ENCODE measurements around the gene ZP3.

- TF ChIP-seq, protein P1, sequence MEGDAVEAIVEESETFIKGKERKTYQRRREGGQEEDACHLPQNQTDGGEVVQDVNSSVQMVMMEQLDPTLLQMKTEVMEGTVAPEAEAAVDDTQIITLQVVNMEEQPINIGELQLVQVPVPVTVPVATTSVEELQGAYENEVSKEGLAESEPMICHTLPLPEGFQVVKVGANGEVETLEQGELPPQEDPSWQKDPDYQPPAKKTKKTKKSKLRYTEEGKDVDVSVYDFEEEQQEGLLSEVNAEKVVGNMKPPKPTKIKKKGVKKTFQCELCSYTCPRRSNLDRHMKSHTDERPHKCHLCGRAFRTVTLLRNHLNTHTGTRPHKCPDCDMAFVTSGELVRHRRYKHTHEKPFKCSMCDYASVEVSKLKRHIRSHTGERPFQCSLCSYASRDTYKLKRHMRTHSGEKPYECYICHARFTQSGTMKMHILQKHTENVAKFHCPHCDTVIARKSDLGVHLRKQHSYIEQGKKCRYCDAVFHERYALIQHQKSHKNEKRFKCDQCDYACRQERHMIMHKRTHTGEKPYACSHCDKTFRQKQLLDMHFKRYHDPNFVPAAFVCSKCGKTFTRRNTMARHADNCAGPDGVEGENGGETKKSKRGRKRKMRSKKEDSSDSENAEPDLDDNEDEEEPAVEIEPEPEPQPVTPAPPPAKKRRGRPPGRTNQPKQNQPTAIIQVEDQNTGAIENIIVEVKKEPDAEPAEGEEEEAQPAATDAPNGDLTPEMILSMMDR (IDR thresholded peaks at IDR 0.05) = no peak
- TF ChIP-seq POLR2A (IDR thresholded peaks at IDR 0.05) = no peak
Observed at GRCh38 chr7:76407718-76408117, 17.0 kb upstream of the ZP3 start.
